Keratinocyte (primary cell): Measurements from ENCODE around the gene ARMCX5.
A peak's percentile ranks its signal among the peaks of the same experiment; 100 is the strongest.

Source experiments
- CTCF ChIP-seq, 3 experiments: IDR thresholded peaks in 1 of 3; conservative IDR thresholded peaks in 1 of 3; optimal IDR thresholded peaks in 1 of 3; 2 replicates in 2 of 3; 3 replicates in 1 of 3; pipeline versions ENCODE3 to v1.5.1; 2011; ENCODE audit warnings: low read length in 3 of 3, mild to moderate bottlenecking in 3 of 3, moderate library complexity in 2 of 3, control low read depth in 1 of 3, inconsistent platforms in 1 of 3; ENCODE audit not compliant: insufficient read depth in 2 of 3; ENCODE audit errors: extremely low read depth in 1 of 3
- EZH2 ChIP-seq: IDR thresholded peaks from one replicate; pipeline ENCODE4 v1.6.1; 2012; ENCODE audit warnings: inconsistent platforms, mild to moderate bottlenecking, low read length, moderate library complexity

- TF ChIP-seq CTCF (optimal IDR thresholded peaks at IDR 0.05 in 1 of 3, IDR thresholded peaks at IDR 0.05 in 1 of 3, conservative IDR thresholded peaks at IDR 0.05 in 1 of 3; ENCODE audit: extremely low read depth in 1 of 3, insufficient read depth in 2 of 3, low read length in 3 of 3) (peak in 1 of 3 experiments; percentile 21), EZH2 (no peak)
Measured at GRCh38 chrX:102599084-102599950, at the start of gene ARMCX5.
